SIG-M5 (cell line): Measurements from ENCODE around the gene MAGI2.

Experiments
- DNase-seq: peaks from one replicate; lab custom pipeline; 2025; lab: John Stamatoyannopoulos, UW

MAGI2 gene

DNA sequence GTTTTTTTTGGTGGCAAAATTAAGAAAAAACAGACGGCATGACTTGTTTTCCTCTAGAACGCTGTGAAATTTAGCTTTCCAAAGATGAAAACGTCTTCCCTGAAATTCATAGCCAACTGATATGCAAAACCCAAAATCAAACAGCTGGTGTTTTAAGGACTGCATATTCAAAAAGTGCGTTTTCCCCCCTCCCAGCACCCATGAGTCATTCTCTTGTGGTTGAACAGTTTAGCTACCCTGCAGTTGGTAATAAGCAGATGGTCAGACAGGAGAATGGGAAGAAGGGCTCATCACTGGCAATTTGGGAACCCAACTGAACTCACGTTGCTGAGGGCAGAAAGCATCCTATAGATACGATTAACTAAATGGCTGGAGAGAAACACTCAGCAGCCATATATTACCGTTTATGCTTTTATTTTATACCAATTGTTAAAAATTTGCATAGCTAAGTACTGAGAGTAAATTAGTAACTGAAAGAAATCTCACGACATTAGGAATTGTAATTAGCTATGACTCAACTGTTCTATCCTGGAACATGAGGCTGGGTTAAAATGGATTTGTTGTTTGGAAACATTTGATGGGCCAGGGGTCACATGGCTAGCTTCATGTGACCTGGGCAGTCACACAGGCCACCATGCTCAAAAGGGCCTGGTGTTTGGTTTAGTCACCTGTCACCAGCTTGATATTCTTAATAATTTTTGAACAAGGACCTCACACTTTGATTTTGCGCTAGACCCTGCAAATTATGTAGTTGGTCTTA, 1311.8 kb downstream of the MAGI2 start:
- no peak for DNase-seq

DNA sequence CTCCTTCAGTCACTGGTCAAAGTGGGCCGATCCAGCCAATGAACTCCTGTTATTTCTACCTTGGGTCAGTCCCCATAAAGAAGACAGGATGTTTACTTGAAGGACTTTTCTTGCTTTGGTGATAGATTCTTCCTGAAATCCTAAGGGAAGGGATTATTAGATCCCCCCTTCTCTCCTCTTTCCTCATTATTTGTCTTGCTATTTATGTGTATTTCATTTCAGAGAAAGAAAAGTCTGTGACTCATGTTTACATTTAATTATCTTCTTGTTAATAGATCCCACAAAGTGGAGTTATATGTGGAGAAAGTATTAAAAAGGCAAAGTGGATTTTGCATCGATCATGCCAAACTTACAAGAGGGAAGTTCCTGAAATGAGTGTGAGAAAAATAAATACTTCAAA, 1313.4 kb downstream of the MAGI2 start:
- no peak for DNase-seq

DNA sequence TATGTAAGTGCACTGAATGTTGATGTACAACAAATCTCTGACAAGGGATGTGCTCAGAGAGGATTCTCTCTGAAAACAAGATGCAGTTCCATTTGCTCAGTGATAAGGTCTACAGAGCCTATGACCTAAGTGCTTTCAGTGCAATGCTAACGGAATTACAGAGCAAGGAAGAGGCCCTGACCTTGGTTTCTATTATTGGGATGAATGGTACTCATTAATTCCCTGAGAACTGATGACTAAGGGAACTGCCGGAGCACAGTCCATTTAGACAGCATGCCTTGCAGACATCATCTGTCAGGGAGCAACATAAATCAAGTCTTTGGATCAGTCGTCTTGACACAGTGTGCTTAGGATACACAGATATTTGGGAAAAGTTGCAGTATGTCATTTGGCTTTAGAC, 1314.1 kb downstream of the MAGI2 start:
- DNase-seq = no peak

DNA sequence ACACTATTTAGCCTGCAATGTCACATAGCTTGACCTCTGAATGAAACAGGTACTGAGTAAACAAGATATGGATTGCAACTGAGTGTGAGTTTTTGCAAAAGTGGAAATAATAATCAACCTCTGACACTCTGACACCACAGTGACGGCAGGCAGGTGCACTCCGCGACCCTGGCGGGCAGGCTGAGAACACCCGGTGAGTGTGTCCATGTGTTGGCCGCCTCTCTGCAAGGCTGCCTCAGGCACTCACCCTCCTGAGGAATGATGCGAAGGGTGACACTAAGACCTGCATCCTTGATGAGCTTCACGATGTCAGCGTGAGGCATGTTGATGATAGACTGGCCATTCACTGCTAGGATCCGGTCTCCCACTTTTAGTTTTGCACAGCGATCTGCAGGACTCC, 1318.7 kb downstream of the MAGI2 start:
- no peak for DNase-seq

DNA sequence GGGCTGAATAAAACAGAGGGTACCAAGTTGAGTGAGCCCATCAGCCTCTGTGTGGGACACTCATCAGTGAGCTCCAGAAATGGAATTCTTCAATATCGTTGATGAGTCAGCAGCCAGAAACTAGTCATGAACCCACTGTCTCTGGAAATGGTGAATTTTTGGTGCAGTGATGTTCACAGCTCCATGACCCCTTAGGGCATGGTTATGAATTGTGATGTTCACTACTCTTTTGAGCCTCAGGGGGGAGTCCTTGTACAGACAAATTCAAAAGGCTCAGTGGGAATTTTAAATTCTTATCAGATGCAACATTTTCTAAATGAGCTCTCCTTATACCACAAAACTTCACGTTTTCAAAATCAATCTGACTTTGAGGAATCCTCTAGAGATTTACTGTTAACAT, 1319.2 kb downstream of the MAGI2 start:
- DNase-seq = no peak

DNA sequence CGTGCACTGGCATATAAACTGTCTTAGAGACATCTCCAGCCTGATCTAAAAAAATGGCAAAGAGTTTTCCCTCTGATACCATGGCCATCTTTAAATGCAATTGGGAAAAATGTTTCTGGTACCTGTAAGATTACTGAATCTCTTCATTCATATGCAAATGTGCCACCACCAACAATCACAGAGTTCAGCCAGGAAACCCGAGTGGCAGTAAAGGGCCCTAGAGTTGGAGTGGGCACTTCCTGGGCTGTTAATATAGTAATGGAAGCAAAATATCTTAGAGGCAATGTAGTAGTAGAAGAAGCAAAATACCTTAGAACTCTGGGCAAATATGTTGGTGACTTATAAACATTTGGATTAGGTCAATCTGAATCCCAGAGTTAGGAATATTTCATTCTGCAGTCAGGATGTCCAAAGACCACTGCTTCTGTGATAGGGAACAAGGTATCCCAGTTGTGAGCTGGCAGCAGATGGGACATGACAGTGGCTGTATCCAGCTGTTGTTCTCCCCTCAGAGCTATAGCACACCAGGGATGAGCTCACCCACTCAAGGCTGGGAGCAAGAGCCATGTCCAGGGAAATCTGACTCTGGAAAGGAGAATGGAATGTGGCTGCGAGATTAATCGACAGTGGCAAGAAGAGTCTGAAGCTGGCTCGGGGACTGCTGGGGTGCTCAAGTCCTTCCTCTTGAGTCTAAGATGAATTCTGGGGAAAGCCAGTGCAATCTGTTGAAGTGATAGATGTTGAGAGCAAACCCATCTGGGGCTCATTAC, 1322.8 kb downstream of the MAGI2 start:
- DNase-seq = no peak

DNA sequence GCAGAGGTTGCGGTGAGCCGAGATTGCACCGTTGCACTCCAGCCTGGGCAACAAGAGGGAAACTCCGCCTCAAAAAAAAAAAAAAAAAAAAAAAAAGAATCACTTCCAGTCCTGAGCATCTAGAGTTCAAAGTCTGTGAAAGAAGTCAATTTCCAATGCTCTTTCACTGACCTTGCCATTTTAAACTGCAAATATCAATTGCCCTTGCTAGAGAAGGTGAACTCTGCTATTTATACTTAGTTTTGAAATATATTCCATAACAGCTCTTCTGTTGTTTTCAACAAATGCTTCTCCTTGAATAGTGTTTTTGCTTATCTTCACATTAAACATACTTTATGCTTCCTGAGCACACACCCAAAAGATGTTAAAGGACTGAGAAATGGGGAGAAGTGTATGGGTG, 1323.6 kb downstream of the MAGI2 start:
- no peak for DNase-seq

DNA sequence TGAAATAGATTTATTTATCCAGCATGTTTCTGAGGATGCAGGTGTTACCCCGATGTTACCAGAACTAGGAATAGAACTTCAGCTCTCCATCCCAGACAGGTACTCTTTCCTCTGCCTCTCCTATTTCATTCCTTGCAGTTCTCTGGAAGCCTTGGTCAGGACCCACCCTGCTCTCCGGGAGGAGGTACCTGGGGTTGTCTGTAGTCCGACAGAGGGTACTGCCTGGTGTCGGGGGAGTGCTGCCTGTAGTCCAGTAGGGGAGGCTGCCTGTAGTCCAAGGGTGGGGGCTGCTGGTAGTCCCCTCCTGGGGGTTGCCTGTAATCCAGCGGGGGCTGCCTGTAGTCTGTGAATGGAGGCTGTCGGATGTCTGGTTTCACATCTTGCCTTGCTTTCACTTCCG, 1326.5 kb downstream of the MAGI2 start:
- DNase-seq = no peak

DNA sequence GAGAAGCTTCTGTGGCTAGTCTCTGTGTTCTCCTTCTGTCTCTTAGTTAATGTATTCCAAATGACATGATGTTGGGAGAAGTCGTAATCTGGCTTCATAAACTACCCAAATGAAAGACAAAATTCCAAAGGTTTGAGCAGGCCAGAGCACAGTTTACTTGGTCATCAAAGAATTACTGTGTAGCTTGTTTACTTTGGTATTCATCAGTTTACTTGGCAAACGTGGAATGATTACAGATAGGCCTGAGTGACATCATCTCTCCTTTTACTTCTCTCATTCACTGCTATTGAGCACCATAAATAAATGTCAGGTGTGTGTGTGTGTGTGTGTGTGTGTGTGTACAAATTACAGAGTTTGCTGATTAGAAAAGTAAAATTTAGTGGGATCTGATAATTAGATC, 1327.6 kb downstream of the MAGI2 start:
- no peak for DNase-seq

DNA sequence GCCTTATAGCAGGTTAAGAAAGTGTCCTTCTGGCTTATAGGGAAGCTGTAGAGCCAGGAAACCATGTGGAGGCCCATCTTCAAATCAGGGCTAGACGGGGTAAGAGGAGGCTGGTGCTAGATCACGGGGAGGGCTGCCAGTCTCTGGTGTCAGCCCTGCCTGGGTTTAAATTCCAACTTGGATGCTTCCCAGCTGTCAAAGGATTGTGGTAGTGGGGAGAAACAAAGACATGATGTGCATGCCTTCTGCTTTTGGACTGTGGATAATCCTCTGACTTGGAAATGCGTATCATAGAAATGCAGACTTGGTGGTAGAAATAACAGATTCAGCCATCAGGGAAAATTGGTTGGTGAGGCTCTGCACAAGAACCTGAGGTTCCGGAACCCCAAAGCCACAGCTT, 1329.3 kb downstream of the MAGI2 start:
- no peak for DNase-seq

DNA sequence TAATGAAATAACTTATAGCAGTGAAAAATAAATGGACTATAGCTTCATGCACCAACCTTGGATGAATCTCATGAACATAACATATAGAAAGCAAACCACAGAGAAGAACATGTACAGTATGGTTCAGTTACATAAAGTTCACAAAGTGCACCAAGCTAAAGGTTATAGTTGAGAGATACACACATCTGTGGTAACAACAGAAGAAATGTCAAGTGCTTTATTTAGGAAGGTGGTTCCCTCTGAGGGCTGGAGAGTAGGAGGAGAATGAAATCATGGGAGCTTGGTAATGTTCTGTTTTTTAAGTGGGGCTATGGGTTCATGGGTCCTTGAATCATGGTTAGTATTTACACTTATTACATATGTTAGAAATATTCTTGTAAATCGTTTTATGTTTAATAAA, 1331.6 kb downstream of the MAGI2 start:
- no peak for DNase-seq

DNA sequence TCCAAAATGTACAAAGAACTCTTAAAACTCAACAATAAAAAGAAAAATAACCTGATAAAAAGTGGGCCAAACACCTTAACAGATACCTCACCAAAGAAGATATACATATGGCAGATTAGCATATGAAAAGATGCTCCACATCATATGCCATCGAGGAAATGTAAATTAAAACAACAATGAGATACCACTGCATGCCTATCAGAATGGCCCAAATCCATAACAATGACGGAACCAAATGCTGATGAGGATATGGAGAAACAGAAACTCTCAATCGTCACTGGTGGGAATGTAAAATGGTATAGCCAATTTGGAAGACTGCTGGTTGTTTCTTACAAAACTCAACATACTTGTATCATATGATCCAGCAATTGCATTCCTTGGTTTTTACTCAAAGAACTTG, 1335.0 kb downstream of the MAGI2 start:
- DNase-seq = no peak

DNA sequence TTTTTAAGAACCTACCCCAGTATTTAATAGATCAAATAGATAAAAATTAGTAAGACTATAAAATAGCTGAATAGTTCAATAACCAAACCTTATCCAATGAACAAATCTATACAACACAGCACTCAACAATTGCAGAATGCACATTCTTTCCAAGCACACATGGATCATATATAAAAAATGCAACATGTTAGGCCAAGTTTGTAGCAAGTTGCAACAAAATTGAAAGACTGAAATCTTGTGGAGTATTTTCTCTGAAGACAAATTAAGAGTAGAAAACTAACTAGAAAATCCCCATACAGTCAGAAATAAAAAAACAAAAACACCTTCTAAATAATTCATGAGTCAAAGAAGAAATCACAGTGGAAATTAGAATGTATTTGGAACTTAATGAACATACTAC, 1337.6 kb downstream of the MAGI2 start:
- DNase-seq = no peak

DNA sequence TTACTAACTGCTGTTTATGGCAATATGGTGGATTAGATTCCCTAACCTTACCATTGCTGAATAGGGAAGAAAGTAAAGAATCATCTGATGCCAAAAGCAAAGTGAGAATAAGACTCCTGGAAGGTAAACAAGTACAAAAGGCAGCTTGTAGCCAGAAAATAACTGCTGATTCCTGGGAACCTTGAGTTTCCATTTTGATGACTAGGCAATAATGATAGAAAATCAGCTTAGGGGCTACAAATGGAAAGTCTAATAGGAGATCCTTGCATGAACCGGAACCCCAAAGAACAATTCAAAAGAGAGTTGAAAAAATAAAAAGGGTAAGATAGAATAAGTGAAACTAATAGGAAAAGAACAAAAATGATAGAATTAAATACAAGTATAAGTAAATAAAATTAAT, 1338.5 kb downstream of the MAGI2 start:
- no peak for DNase-seq

DNA sequence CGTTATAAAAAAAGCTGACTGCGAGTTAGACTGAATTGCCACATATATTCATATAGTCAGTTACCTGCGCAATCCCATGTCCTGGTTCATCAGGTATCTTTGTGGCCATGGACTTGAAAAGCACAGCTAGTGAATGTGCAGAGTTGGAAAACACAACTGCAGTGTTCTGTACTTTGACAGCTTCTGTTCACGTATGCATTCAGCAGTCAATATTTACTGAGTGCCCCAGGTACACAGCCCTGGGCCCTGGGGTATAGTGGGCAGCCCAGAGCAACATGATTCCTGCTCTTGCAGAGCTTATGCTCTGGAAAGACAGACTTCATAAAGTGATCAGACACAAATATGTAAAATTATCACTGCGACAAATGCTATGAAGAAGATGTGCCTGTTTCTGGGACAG, 1341.0 kb downstream of the MAGI2 start:
- DNase-seq = no peak

DNA sequence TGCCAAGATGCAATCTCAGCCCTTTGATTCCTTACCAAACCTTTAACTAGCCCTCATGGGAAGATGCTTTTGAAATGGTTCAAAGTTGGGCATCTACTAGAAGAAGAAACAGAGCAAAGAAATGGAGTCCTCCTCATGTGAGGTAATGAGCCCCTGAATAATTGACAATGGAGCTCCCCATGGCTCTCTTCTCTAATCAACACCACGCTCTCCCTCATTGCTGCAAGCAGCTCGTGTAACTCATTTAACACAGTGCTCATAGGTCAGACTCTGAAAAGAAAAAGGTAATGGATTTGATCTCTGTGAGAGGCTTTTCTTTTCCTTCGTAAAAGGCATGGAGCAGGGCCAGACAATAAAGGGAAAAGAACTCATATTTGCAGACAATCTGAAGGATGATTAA, 1342.1 kb downstream of the MAGI2 start:
- DNase-seq = no peak

DNA sequence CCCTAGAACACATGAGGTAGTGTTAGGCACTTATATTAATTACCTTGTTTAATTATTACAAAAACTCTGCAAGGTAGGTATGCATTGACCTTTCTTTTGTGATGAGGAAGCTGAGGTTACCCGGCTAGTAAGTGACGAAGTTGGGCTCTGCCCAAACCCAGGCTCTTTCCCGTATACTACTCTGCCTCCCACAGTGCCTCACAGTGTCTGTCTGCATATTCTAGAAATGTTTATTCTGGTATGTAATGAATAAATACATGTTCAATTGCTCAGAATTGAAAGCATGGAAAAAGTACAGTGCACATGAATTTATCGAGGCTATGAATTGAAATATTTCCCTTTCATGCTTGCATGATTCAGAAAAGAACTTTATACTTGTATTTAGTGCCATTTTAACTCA, 1350.0 kb downstream of the MAGI2 start:
- DNase-seq = no peak

DNA sequence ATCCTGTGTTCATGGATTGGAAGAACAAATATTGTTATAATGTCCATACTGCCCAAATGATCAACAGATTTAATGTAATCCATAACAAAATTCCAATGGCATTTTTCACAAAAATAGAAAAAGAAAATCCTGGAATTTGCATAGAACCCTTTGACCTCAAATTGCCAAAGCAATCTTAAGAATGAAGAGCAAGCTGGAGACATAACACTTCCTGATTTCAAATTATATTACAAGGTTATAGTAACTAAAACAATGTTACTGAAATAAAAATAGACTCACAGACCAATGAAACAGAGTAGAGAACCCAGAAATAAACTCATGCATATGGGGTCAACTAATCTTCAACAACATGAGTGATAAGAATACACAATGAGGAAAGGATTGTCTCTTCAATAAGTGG, 1352.4 kb downstream of the MAGI2 start:
- DNase-seq = no peak

DNA sequence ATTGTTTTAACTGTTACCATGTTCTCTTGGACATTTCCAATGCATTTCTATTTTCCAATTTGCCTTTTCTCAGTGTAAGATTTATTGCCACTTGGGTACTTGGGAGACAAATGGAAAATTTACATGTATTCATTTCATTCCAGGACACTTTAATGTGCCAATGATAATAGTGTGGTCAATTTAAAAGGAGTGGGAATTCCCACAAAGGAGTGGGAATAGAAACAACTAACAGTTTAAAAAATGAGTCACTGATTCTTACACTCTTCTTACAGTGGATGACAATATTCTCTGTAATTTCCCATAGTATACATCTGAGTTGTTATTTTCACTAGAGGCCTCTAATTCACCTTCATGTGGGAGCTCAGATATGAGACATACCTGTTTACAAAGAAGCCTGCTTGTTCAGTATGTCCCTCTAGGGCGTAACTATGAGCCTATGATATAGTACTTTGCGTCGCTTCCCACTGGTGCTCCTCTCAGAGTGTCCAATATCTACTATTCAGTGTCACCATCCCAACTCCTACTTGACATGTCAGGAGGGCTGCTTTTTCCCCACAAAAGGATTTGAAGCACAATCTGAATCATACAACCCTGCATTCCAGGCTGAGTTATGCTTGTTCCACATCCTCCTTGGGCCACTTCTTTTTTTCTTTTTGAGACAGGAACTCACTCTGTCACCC, 1353.6 kb downstream of the MAGI2 start:
- no peak for DNase-seq

DNA sequence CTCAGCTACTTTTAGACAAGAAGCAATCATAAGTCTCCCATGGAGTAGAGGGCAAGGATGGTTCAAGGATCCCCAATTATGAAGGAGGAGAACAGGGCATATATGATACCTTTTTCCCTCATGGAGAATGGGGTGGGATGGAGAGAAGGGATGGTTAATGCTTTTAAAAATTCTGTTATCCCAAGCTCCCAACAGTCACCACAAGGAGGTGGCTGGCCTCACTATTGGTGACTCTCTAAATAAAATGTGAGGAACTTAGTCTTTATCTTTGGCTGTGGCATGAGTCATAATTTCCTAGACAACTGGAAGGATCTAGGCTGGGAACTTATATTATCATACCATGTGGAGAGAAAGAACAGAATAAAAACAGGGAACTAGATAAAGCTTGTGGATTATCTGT, 1357.9 kb downstream of the MAGI2 start:
- DNase-seq = no peak

DNA sequence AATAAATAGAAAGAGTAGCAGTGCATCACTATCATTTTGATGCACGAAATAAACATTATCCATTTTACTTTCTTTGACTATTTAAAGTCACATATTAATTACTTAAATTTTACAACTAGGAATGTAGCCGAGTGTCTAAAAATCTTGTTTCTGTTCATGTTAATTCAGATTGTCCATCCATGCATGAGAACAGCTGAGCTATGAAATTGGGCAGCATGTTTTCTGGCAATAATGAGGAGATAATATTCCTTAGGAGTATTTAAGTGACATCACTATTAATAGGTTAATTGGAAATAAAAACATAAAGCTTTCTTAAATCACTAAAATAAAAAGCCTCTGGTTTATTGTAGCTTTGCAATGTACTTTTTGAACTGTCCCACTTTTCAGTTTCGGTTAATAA, 1361.1 kb downstream of the MAGI2 start:
- DNase-seq = no peak

DNA sequence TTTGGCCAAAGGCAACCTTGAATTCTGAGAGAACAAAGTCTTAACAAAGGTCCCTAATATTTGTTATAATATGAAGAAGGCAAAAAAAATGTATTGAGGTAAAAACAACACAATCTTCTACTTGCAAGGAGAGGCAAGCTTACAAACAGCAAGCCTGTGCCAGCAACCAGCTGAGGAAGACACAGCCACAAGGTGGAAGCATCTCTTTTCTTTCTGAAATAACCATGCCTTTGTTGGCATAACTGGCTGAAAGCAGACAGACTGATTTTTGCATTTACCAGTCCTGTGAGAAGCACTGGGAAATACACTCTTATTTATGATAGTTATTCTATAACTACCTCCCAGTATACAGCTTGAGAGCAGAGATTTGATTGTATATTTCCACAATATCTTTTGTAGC, 1362.9 kb downstream of the MAGI2 start:
- DNase-seq = no peak

DNA sequence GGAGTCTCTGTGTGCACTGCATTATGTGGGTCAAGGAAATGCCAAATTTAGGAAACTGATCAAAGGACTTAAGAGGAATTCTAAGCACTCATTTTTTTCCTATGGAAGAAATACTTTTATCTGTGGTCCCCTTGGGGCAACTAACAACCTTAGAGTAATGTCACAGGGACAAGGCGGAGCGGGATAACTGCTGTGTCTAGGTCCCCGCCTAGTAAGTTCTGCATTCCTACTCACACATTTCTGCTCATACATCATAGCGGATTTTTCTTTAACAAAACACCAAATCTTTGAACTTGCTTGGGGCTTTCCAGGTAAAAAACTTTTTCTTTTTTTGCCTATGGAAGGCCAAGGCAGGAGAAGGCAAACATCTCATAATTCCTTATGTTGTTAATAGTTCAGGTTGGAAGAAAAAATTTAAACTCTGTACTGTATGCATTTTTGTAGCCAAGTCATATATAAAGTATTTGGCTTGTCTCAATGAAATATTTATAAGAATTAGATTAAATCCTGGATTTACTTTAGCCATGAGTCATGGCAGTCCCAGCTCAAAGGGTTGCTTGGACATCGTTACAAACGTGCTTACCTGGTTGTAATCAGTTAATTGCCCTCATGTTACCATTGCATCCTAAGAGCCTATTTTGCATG, 1369.9 kb downstream of the MAGI2 start:
- DNase-seq = no peak
